GM12892 (cell line): Measurements from ENCODE around the gene CTU1.

Source experiments
- DNase-seq: peaks from one replicate; pipeline ENCODE4 v3.0.0; 2011; ENCODE audit not compliant: insufficient read length
- FAIRE-seq: peaks from 2 replicates; lab custom pipeline; 2011; peaks lifted over from hg19 to GRCh38; lab: Jason Lieb, UNC
- POLR2A ChIP-seq: IDR thresholded peaks from 2 replicates; pipeline ENCODE4 v1.6.1; 2011; ENCODE audit warnings: low read depth, low read length, control low read depth
- POLR2AphosphoS5 ChIP-seq: IDR thresholded peaks from 2 replicates; pipeline ENCODE4 v1.6.1; 2011; ENCODE audit warnings: low read depth, low read length, control low read depth
- TAF1 ChIP-seq: IDR thresholded peaks from 2 replicates; pipeline ENCODE4 v1.6.1; 2011; ENCODE audit warnings: low read depth, mild to moderate bottlenecking, control low read depth, low read length, borderline replicate concordance

CTU1 gene

DNA sequence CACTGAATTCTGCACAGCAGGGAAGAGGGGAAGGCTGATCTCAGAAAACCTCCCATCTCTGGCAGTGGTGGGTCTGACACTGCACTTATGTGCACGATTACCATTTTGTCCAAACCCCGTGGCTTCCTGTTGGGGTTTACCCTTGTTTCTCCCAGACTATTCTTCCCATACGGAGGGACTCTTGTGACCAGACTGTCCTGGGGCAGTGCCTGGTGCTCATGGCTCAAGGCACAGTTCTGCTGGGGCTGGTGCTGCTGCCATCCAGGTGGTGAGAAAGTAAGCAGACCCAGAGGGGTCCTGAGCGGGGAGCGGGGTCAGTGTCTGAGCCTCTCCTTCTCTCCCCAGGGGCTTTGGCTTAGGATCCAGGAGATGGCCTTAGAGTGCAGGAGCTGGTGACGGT lies 11.4 kb upstream of the CTU1 start:
- DNase-seq (no peak), FAIRE-seq (no peak)
- no peak for TF ChIP-seq POLR2AphosphoS5
- TF ChIP-seq POLR2A = no peak
- TF ChIP-seq TAF1 = no peak

DNA sequence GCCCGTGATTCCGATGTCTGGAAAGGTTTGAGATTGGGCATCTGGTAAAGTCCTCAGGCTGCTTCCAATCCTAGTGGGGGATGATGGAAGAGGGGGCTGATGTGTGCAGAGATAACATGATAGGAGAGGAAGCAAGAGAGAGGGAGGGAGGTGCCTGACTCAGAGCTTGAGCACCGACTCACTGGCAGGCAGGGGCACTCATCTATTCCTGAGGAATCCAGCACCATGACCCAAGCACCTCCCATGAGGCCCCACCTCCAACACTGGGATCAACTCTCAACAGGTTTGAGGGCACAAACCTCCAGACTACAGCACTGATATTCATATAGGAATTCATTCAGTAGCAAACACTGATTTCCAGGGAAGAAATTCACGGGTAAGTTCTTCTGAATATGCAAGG lies 10.9 kb upstream of the CTU1 start:
- FAIRE-seq (no peak), DNase-seq (no peak)
- TF ChIP-seq TAF1 (no peak), POLR2AphosphoS5 (no peak), POLR2A (no peak)

DNA sequence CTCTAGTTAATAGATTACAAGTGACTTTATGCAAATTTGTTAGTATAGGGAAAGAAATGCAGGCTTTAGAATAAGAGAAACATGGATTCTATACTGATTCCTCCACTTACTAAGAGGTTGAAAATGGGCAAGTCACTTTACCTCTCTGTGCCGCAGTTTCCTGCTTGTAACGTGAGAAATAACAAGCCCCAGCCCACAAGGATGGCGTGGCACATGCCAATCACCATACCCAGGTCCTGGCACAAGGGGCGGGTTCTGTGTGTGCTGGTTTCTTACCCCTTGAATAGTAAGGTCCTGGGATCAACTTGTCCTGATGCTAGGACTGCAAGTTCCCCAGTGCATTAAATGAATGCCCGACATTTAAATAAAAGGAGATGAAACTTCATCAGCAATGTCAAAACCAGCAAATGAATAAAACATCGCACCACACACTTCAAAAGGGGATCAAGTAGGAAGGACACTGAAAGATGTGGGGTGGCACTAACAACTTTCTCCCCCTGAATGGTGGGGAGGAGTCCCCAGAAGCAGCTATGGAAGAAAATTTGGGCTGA lies 8.6 kb upstream of the CTU1 start:
- DNase-seq (no peak), FAIRE-seq (no peak)
- TF ChIP-seq TAF1 (no peak), POLR2A (no peak), POLR2AphosphoS5 (no peak)

DNA sequence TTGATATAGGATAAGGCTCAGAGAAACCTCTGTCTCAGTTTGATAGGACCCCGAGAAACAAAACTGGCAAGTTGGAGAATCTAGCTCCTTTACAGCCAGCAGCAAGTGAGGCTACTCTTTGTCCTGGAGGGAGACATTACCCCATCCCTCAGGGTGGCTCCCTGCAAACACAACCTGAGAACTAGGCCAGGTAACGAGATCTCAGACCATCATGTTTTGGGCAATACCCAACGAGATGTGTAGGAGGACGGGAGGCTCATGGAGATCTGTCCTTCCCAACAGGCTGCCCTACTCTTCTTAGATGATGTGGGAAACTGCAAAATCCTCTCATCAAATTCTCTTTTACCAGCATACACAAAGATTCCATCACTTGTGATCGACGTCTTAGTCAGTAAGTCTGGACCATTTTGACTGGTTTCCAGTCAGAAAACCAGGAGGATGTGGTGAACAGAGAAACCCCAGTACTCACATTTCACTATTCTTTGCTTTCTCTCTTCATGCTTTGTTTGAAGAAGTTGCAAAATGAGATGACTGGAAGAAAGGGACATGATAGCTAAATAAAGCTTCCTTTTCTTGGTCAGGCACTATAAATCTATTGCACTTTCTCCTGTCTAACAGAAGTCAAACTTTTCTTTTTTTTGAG lies 6.0 kb upstream of the CTU1 start:
- no peak for FAIRE-seq
- TF ChIP-seq POLR2A (no peak), POLR2AphosphoS5 (no peak), TAF1 (no peak)
- no peak for DNase-seq

DNA sequence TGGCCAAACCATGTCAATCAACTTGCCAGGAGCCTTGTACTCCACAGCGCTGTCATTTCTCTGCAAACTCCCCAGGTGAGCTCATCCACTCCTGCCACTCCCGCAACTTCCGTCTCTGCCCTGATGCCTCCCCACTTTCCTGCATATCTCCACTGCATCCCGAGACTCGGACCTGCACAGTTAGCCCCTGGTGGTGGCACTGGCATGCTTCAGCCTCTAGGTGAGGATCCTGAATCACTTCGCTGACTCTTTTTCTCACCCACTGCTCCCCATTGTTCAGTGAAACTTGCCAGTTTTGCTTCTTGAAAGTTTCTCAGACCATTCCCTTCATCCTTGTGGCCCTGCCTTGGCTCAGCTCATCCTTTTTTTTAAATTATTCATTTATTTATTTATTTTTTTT lies 3.4 kb upstream of the CTU1 start:
- no peak for TF ChIP-seq POLR2A
- no peak for TF ChIP-seq TAF1
- no peak for TF ChIP-seq POLR2AphosphoS5
- FAIRE-seq (no peak), DNase-seq (no peak)

DNA sequence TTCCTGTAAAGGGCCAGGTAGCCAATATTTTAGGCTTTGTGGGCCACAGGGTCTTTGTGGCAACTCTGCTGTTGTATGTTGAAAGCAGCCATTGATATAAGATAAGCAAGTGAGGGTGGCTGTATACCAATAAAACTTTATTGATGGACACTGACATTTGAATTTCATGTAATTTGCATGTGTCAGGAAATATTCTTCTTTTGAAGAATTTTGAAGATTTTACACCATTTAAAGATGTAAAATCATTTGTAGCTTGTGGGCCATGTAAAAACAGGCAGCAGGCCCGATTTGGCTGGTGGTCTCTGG lies 2.4 kb upstream of the CTU1 start:
- DNase-seq (no peak), FAIRE-seq (no peak)
- TF ChIP-seq POLR2AphosphoS5 (no peak), POLR2A (no peak), TAF1 (no peak)

DNA sequence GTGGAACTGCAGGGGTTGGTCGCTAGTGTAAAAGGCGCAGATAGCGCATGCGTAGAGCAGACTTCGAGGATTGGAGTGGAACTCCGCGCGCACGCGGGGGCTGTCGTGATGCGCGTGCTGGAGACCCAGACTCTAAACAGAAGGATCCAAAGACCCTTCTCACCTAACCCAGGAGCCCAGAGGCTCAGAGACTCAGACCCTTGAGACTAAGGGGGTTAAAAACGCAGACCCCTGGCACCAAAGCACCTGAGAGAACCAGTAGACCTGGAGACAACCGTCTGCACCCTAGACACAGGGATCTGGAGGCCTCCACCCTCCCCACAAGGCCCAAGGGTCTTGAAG lies 567 bp upstream of the CTU1 start:
- no peak for FAIRE-seq
- TF ChIP-seq TAF1 = no peak
- TF ChIP-seq POLR2A = no peak
- no peak for TF ChIP-seq POLR2AphosphoS5
- DNase-seq = no peak

DNA sequence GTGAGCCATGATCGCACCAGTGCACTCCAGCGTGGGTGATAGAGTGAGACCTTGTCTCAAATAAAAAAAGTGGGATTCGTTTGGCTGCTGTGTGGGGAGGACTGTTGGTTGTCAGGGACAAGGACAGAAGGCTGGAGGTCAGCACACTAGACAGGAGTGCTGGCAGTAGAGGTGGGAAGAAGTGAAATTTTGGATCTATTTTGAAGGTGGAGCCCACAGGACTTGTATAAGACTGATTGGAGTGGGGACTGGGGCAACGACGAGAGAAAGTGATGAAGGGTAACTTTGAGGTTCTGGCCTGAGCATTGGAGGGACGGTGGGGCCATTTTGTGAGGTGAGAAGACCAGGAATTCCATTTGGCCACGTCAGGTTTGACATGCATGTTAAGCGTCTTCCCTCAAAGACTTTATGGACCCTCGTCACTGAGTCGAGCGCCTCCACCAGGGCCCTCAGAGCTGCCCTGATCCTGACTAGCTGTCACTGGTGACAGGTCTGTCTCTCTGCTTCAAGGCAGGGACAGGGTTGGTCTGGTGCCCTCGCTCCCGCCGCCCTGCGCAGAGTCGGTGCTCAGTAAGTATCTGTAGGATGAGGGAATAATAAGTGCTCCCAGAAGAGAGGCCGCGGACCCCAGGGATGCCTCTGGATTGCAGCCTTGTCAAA lies 673 bp downstream of the CTU1 start:
- DNase-seq = no peak
- TF ChIP-seq POLR2A (no peak), TAF1 (no peak; the same call in 1 of the 2 replicates), POLR2AphosphoS5 (no peak)
- FAIRE-seq = peak; percentile 36

DNA sequence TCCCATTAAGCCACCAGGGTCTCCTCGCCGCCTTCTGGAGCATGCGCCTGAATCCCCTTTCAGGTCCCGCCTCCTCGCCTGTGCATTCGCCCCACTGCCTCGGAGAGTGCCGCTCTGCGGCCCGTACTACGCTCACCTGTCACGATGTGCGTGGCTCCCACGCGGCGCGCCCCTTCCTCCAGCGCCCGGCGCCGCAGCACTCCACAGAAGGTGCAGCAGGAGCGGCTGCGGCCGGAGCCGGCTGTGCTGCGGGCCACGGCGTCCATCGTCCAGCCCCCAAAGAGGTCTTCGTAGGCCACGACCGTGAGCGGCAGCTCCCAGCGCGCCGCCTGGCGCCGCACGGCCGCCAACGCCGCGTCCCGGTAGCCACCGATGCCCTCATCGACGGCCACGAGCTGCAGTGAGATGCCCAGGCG lies 4.3 kb downstream of the CTU1 start:
- no peak for TF ChIP-seq POLR2A
- no peak for TF ChIP-seq POLR2AphosphoS5
- TF ChIP-seq TAF1 = no peak
- DNase-seq = no peak
- FAIRE-seq = no peak

DNA sequence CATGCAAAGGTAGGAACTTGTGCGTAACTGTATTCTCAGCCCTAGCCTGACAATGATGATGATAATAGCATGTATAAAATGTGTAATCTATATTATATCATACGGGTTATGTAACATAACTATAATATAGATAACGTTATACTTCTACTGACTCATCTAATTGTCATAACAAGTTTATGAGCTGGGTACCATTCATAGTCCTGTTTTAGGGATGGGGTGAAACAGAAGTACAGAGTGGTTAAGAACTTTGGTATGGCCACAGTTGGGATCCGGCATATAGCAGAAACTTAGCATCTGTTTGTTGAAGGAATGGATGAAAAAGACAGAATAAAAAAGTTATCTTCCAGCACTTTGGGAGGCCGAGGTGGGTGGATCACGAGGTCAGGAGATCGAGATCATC lies 5.2 kb downstream of the CTU1 start:
- FAIRE-seq (no peak), DNase-seq (no peak)
- TF ChIP-seq POLR2AphosphoS5 (no peak), POLR2A (no peak), TAF1 (no peak)

DNA sequence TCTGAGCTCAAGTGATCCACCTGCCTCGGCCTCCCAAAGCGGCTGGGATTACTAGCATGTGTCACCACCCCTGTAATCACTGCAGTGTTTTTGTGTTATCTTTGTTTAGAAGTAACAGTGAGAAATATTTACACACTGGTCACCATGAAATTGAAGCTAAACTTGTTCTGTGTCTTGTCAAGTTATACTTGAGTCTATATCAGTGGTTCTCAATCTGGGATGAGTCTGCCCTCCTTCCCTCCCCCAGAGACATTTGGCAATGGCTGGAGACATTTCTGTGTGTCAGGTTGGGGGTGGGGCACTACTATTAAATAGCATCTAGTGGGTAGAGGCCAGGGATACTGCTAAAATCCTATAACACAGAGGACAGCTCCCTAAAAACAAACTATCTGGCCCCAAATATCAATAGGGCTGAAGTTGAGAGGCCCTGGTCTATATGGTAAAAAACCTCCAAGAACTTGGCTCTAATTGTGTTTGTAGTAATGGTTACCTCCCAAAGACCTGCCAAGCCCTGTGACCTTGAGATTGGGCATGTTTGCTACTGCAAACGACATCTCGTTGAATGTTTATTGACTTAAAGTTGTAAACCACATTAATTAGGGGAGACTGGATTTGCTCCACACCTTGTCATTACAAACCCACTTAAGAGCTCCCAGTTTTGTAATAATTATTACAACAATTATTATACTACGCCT lies 6.9 kb downstream of the CTU1 start:
- no peak for FAIRE-seq
- DNase-seq = no peak
- TF ChIP-seq POLR2AphosphoS5 = no peak

DNA sequence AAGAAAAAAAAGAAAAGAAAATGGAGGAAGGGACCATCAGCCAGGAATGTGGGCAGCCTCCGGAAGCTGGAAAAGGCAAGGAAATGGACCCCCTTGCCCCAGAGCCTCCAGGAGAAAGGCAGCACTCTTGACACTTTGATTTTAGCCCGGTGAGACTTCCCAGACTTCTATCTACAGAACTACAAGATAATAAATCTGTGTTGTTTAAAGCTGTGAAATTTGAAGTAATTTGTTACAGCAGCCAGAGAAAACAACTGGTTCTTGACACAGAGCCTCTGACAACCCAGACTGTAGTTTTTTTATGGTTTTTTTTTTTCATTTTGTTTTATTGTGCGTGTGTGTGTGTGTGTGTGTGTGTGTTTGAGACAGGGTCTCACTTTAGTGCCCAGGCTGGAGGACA lies 7.6 kb downstream of the CTU1 start:
- TF ChIP-seq POLR2A (no peak), POLR2AphosphoS5 (no peak), TAF1 (no peak)
- DNase-seq = no peak
- FAIRE-seq = no peak
